Endothelial cell of umbilical vein (primary cell): Measurements from ENCODE around the gene HDHD5.

ENCODE experiments used
- CTCF ChIP-seq, 2 donors: IDR thresholded peaks; 1 replicate in 1 of 2; 2 replicates in 1 of 2; pipeline ENCODE4 v1.5.1; 2011; ENCODE audit warnings: low read length in 2 of 2, mild to moderate bottlenecking in 2 of 2, moderate library complexity in 2 of 2, control low read depth in 1 of 2, inconsistent platforms in 1 of 2, low read depth in 1 of 2; ENCODE audit not compliant: insufficient read depth in 1 of 2; ENCODE audit errors: extremely low read depth in 1 of 2
- EZH2 ChIP-seq: IDR thresholded peaks from 2 replicates; pipeline ENCODE4 v1.6.1; 2012; ENCODE audit warnings: borderline replicate concordance, low read depth, mild to moderate bottlenecking, moderate library complexity, low read length, inconsistent platforms; ENCODE audit not compliant: severe bottlenecking
- POLR2AphosphoS5 ChIP-seq: IDR thresholded peaks from 2 replicates; pipeline ENCODE4 v1.6.1; 2012; ENCODE audit warnings: low read depth, mild to moderate bottlenecking, control low read depth, low read length, moderate library complexity; ENCODE audit not compliant: insufficient read depth

- no peak for TF ChIP-seq POLR2AphosphoS5
- TF ChIP-seq CTCF (IDR thresholded peaks at IDR 0.05; ENCODE audit: extremely low read depth in 1 of 2, insufficient read depth in 1 of 2, low read depth in 1 of 2, low read length in 2 of 2) = no peak
- TF ChIP-seq EZH2 = no peak
These were observed 40.1 kb upstream of the HDHD5 start for GRCh38 chr22:17199003-17199731.
